Stimulated activated effector memory CD8-positive, alpha-beta T cell treated with anti-CD3 and anti-CD28 coated beads, Interleukin-12 subunit alpha, Interleukin-12 subunit beta, amount 100 ng/mL, for 72 hours (primary cell): Measurements from ENCODE around the gene CTSZ.

Source experiments
- ATAC-seq: fragments of 150-1000 bp; cut with Tn5 transposase; 2 replicates; pipeline ENCODE4 v1.10.0; 2021
- DNase-seq, 2 donors: peaks; one replicate each; pipeline ENCODE4 v3.0.0; 2021 to 2022; ENCODE audit warnings: low spot score in 2 of 2
- H3K27ac Mint-ChIP-seq: one replicate; pipeline ENCODE4 v1.8.0; 2022; ENCODE audit warnings: mild to moderate bottlenecking, mixed read lengths
- H3K36me3 Mint-ChIP-seq: one replicate; pipeline ENCODE4 v1.8.0; 2022; ENCODE audit warnings: mild to moderate bottlenecking, mixed read lengths
- H3K4me1 Mint-ChIP-seq: one replicate; pipeline ENCODE4 v1.8.0; 2022; ENCODE audit warnings: mixed read lengths
- H3K4me3 Mint-ChIP-seq: one replicate; pipeline ENCODE4 v1.8.0; 2022; ENCODE audit warnings: mild to moderate bottlenecking, mixed read lengths
- H3K9me3 Mint-ChIP-seq: one replicate; pipeline ENCODE4 v1.8.0; 2022; ENCODE audit warnings: mixed read lengths

The CTSZ gene

GRCh38 chr20:59039233-59039632 is 32.2 kb upstream of the CTSZ start:
- H3K36me3 Mint-ChIP-seq, result peaks cover 82% of the 10 kb centered on the region
- ATAC-seq (no peak), DNase-seq (no peak)
- H3K9me3 Mint-ChIP-seq, result no peaks in the 10 kb centered on the region
- H3K4me1 Mint-ChIP-seq, result peaks cover 57% of the 10 kb centered on the region
- peak overlapping the region; percentile 80 for H3K27ac Mint-ChIP-seq
- H3K4me3 Mint-ChIP-seq, result peak overlapping the region; percentile 71

GRCh38 chr20:59037386-59037785 is 30.3 kb upstream of the CTSZ start:
- Mint-ChIP-seq H3K9me3 (no peaks in the 10 kb centered on the region), H3K4me1 (peaks cover 51% of the 10 kb centered on the region), H3K4me3 (no peak overlapping the region), H3K36me3 (peaks cover 90% of the 10 kb centered on the region), H3K27ac (peak overlapping the region; percentile 11)
- ATAC-seq (no peak), DNase-seq (peak in 1 of 2 donors; percentile 44)

- H3K27ac Mint-ChIP-seq, result peak overlapping the region; percentile 16
- peaks cover 47% of the 10 kb centered on the region for H3K4me1 Mint-ChIP-seq
- ATAC-seq, result no peak
- peak in 1 of 2 donors; percentile 42 for DNase-seq
- no peaks in the 10 kb centered on the region for H3K9me3 Mint-ChIP-seq
- H3K36me3 Mint-ChIP-seq, result peaks cover 92% of the 10 kb centered on the region
- H3K4me3 Mint-ChIP-seq, result no peak overlapping the region
These were observed 28.3 kb upstream of the CTSZ start for GRCh38 chr20:59035381-59035780.

GRCh38 chr20:59033616-59034165 is 26.6 kb upstream of the CTSZ start:
- H3K4me1 Mint-ChIP-seq, result peaks cover 47% of the 10 kb centered on the region
- DNase-seq (peak in 1 of 2 donors; percentile 39), ATAC-seq (no peak)
- H3K4me3 Mint-ChIP-seq, result no peak overlapping the region
- H3K27ac Mint-ChIP-seq, result no peak overlapping the region
- H3K36me3 Mint-ChIP-seq, result peaks cover 92% of the 10 kb centered on the region
- no peaks in the 10 kb centered on the region for H3K9me3 Mint-ChIP-seq

- DNase-seq (no peak), ATAC-seq (no peak)
- Mint-ChIP-seq H3K4me3 (peak overlapping the region; percentile 86), H3K36me3 (peaks cover 92% of the 10 kb centered on the region), H3K9me3 (no peaks in the 10 kb centered on the region), H3K27ac (peak overlapping the region; percentile 92), H3K4me1 (peaks cover 50% of the 10 kb centered on the region)
These were observed 26.0 kb upstream of the CTSZ start for GRCh38 chr20:59033093-59033492.

GRCh38 chr20:59032713-59033059 is 25.6 kb upstream of the CTSZ start:
- Mint-ChIP-seq H3K4me3 (peak overlapping the region; percentile 86), H3K27ac (peak overlapping the region; percentile 92), H3K36me3 (peaks cover 92% of the 10 kb centered on the region), H3K4me1 (peaks cover 52% of the 10 kb centered on the region), H3K9me3 (no peaks in the 10 kb centered on the region)
- ATAC-seq (no peak), DNase-seq (no peak)

GRCh38 chr20:59032023-59032712 is 25.1 kb upstream of the CTSZ start, which contains the start of gene ATP5F1E:
TSS of gene ATP5F1E (minus strand) at chr20:59032335. CDS start at chr20:59032251, 84 bp downstream.
- Mint-ChIP-seq H3K27ac (peak within 1 kb of the TSS; percentile 92), H3K4me3 (peak within 1 kb of the TSS; percentile 86), H3K36me3 (peaks cover 92% of the 10 kb centered on the region), H3K9me3 (no peaks in the 10 kb centered on the region), H3K4me1 (peaks cover 53% of the 10 kb centered on the region)
- DNase-seq, result peak; percentile 91 to 97
- peak; percentile 97 for ATAC-seq

- DNase-seq (peak in 1 of 2 donors; percentile 64), ATAC-seq (peak; percentile 3)
- H3K36me3 Mint-ChIP-seq, result peaks cover 92% of the 10 kb centered on the region
- peaks cover 53% of the 10 kb centered on the region for H3K4me1 Mint-ChIP-seq
- peak overlapping the region; percentile 86 for H3K4me3 Mint-ChIP-seq
- peak overlapping the region; percentile 92 for H3K27ac Mint-ChIP-seq
- no peaks in the 10 kb centered on the region for H3K9me3 Mint-ChIP-seq
These were observed 24.5 kb upstream of the CTSZ start for GRCh38 chr20:59031564-59032022.

GRCh38 chr20:59030911-59031563 is 24.0 kb upstream of the CTSZ start:
- DNase-seq, result no peak
- Mint-ChIP-seq H3K27ac (peak overlapping the region; percentile 92), H3K4me3 (peak overlapping the region; percentile 86), H3K9me3 (no peaks in the 10 kb centered on the region), H3K36me3 (peaks cover 92% of the 10 kb centered on the region), H3K4me1 (peaks cover 56% of the 10 kb centered on the region)
- ATAC-seq, result no peak

GRCh38 chr20:59028812-59029211 is 21.8 kb upstream of the CTSZ start:
- no peak for DNase-seq
- H3K36me3 Mint-ChIP-seq, result peaks cover 92% of the 10 kb centered on the region
- peaks cover 61% of the 10 kb centered on the region for H3K4me1 Mint-ChIP-seq
- ATAC-seq, result no peak
- H3K9me3 Mint-ChIP-seq, result no peaks in the 10 kb centered on the region
- peak overlapping the region; percentile 12 for H3K27ac Mint-ChIP-seq
- peak overlapping the region; percentile 86 for H3K4me3 Mint-ChIP-seq

- no peak for ATAC-seq
- Mint-ChIP-seq H3K4me1 (peaks cover 62% of the 10 kb centered on the region), H3K27ac (peak overlapping the region; percentile 12), H3K36me3 (peaks cover 96% of the 10 kb centered on the region), H3K4me3 (no peak overlapping the region), H3K9me3 (no peaks in the 10 kb centered on the region)
- DNase-seq, result no peak
These were observed 20.8 kb upstream of the CTSZ start for GRCh38 chr20:59027741-59028320.

GRCh38 chr20:59026904-59027740 is 20.1 kb upstream of the CTSZ start:
- Mint-ChIP-seq H3K36me3 (peaks cover 96% of the 10 kb centered on the region), H3K4me3 (no peak overlapping the region)

GRCh38 chr20:59025511-59025910 is 18.5 kb upstream of the CTSZ start:
- no peak overlapping the region for H3K27ac Mint-ChIP-seq
- H3K4me3 Mint-ChIP-seq, result no peak overlapping the region
- H3K36me3 Mint-ChIP-seq, result peaks cover 94% of the 10 kb centered on the region
- ATAC-seq (no peak), DNase-seq (no peak)
- H3K4me1 Mint-ChIP-seq, result peaks cover 61% of the 10 kb centered on the region
- H3K9me3 Mint-ChIP-seq, result no peaks in the 10 kb centered on the region

More at GRCh38 chr20:59026904-59027740, 20.1 kb upstream of the CTSZ start:
- ATAC-seq (no peak), DNase-seq (no peak)
- Mint-ChIP-seq H3K27ac (peak overlapping the region; percentile 12), H3K9me3 (no peaks in the 10 kb centered on the region), H3K4me1 (peaks cover 61% of the 10 kb centered on the region)

GRCh38 chr20:59025086-59025485 is 18.0 kb upstream of the CTSZ start:
- peaks cover 57% of the 10 kb centered on the region for H3K4me1 Mint-ChIP-seq
- H3K4me3 Mint-ChIP-seq, result no peak overlapping the region
- no peak overlapping the region for H3K27ac Mint-ChIP-seq
- no peaks in the 10 kb centered on the region for H3K9me3 Mint-ChIP-seq
- DNase-seq (no peak), ATAC-seq (no peak)
- peaks cover 93% of the 10 kb centered on the region for H3K36me3 Mint-ChIP-seq

- Mint-ChIP-seq H3K27ac (peak overlapping the region; percentile 46), H3K4me1 (peaks cover 51% of the 10 kb centered on the region), H3K9me3 (no peaks in the 10 kb centered on the region), H3K36me3 (peaks cover 85% of the 10 kb centered on the region), H3K4me3 (no peak overlapping the region)
- no peak for DNase-seq
- ATAC-seq, result no peak
These were observed 17.1 kb upstream of the CTSZ start for GRCh38 chr20:59024111-59024530.
